Ramos (cell line): ENCODE data around the gene DAZAP1.
"Not testable (repeated sequence)": the region's sequence is repeated elsewhere in the genome, so short reads cannot be mapped to it uniquely, and the experiment has no call there.

Experiments
- in situ Hi-C: fragments of 300-500 bp; cut with MboI; formaldehyde crosslinking; loops from one replicate; pipeline ENCODE4 v1.14.3; 2022; ENCODE audit warnings: low sequenced_read_pairs; ENCODE audit not compliant: unreplicated experiment

The DAZAP1 gene

DNA sequence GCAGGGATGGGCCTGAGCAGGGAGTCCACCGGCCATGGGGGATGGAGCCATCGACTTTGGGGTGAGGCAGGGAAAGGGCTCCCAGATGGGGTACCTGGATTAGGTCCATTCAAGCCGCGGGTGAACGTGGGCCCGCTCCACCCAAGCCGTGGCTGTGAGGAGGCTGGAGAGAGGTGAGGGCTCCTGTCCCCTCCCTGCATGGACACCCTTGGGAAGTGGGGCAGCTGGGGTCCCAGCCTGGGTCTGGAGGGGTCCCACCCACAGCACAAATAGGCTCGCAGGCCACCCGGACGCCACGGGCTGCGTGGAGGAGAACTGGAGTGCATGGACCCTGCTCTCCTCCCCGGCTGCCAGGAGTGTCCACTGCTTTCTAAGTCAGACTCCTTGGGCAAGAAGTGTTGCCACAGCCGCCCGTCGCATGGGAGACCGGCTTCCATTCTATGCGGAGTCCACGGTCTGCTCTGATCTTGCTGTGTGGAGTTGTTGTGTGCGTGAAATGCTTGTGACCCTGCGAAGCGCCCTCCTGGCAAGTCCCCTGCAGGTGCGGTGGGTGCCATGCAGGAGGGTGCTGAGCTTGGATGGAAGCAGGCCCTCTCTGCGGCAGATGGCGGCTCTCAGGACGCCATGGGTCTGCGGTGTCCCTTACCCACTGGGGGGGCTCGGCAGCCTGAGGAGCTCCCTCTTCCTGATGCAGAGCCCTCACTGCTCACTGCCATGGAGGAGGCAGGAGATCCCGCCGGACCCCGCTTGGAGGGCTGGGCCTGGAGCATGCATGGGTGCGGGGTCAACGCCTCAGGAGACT is 2.0 kb downstream of the DAZAP1 start:
- in situ Hi-C loops, result no loop called here

- in situ Hi-C loops, result no loop called here
Observed at GRCh38 chr19:1410136-1410786, 2.9 kb downstream of the DAZAP1 start.

- in situ Hi-C loops, result no loop called here
Observed at GRCh38 chr19:1410789-1411188, 3.4 kb downstream of the DAZAP1 start.

DNA sequence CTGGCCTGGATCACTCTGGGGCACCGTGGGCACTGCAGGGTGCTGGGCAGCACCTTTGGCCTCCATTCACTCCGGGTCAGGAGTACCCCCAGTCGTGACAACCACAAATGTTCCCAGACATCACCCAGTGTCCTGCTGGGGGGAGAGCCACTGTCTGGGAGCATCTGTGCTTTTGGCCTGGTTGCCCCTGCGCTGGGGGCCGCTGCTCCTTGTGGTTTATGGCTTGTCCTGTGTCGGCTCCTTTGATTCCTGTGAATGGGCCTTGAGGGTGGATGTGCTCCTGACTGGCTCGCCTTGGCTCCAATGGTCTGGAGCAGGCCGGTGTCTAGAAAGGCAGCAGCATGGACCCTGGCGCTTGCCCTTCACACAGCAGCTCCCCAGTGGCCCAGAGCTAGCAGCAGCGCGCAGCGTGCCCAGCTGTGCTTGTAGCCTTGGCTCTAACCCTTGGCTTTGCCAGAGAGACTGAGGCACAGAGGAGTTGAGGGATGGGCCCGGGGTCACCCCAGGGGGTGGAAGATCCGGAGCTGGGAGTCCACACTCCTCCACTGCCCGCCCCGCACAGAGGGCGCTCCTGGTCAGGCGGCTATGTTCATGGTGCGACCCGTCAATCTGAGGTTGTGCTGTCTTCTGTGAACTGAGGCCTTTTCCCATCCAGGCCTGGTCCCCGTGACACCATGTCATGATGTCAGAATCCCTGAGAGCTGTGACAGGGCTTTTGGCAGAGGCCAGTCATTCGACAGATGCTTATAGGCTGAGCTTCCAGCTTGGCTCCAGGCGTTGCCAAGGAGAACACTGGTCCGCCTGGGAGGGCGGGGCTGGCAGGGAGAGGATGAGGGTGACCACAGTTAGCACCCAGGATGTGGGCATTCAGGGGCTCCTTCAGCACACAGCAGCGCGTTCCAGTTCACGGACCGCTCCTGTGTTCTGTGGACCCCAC is 4.1 kb downstream of the DAZAP1 start:
- in situ Hi-C loops, result no loop called here

DNA sequence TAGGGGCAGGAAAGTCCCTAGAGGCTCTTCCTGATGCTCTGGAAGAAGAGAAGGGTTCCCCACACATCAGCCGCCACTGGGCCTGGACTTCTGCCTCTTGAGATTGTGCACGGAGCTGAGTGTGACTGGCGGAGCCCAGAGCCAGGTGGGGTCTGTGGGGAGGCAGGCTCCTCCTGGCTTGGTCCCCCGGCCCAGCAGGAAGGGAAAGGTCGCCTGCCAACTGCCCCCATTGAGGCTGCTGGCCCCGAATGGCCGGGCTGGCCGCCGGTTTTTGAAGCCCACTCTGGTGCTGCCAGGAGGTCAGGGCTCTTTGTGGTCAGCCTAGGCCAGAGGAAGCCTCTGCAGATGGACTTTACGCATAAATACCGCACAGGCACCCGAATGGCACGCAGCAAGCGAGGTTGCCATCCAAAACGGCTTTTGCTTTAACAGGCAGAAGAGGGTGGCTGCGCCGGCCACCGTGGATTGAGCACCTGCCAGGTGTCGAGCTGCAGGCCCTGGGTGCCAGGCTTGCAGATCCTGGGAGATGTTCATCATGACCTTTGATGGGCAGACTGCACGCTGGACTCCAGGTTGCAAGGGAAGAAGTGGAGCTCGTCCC is 5.0 kb downstream of the DAZAP1 start:
- in situ Hi-C loops, result no loop called here

- in situ Hi-C loops, result no loop called here
Observed at GRCh38 chr19:1412995-1413800, 5.8 kb downstream of the DAZAP1 start.

DNA sequence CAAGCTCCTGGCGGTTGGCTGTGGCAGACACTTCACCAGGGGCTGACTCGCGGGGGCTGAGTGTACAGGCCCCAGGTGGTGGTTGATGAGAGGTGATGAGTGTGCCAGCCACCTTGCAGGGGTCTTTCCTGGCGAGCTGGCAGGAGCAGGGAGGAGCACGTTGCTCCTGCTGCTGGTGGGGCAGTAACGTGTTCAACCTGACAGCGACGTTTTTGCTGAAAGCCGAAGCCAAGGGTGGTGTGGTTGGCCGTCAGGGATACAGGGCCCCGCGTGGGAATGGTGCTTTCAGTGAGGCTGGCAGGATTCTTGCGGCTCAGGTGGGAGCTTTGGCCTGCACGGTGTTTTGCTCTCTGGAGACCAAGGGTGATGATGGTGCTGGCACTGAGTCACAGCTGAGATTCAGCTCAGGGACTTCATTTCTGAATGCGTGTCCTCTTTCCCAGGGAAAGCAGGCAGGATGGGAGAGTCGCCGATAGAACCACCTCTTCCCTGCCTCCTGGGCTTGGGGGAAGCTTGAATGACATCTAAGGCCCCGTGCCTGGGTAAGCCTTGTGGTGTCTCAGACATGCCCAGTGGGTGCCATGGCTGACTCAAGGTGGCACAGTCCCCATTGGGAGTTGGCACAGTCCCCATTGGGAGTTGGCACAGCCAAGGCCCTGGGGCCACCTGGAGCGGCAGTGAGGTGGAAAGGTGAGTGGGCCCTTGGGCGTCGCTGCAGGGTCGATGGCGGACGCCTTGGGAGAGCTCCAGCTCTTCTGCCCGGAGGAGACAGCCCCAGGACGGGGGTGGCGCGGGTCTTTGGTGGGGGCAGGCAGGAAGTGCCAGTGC is 8.8 kb downstream of the DAZAP1 start:
- in situ Hi-C loops, result no loop called here

DNA sequence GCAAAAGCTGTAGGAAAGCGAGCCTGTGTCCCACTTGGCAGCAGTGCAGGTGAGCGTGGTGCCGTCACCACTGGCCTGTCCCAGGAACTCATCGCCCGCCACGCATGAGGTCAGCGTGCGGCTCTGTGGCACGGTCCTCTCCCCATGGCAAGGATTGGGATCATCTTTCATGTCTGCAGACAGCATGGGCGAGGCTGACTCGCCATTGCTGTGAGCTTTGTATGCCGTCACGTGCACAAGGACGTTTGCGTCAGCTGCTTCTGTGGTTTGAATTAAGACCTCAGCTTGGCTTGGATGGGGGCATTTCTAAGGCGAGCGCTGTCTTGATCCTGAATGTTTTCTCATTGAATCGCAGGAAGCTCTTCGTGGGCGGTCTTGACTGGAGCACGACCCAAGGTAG is 9.8 kb downstream of the DAZAP1 start:
- in situ Hi-C loops, result no loop called here

DNA sequence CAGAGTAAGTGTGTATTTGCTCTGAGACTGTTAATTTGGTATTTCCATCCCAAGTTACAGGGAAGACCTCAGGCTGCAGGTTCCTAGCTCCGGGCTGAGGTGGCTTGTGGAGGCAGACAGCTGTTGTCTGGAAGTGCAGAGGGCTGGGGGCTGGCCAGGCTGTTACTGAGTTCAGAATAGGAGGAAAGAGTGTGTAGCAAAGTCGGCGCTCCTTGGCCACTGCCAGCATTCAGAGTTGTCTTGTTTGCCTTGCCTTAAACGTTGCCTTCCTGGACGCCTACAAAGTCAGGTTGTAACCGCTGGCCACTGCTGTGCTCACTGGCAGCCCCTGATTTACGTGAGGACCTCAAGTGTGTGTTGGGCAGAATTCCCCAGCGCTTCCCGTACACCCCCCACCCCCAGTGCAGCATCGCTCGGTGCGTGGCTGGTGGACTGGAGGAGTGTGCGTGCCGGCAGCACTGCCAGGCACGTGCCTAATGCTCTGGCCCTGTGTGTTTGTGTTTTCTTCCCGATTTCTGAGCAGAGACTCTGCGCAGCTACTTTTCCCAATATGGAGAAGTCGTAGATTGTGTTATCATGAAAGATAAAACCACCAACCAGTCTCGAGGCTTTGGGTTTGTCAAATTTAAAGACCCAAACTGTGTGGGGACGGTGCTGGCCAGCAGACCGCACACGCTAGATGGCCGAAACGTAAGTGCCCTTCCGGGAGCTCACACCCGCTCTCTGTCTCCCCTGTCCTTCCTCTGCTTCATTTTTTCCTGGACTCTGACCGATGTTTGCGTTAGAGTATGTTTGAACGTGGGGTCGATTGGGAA is 10.5 kb downstream of the DAZAP1 start:
- in situ Hi-C loops, result no loop called here

- in situ Hi-C loops, result no loop called here
Observed at GRCh38 chr19:1418496-1418775, 11.1 kb downstream of the DAZAP1 start.

GRCh38 chr19:1418951-1419738 is 11.8 kb downstream of the DAZAP1 start:
- in situ Hi-C loops, result no loop called here

DNA sequence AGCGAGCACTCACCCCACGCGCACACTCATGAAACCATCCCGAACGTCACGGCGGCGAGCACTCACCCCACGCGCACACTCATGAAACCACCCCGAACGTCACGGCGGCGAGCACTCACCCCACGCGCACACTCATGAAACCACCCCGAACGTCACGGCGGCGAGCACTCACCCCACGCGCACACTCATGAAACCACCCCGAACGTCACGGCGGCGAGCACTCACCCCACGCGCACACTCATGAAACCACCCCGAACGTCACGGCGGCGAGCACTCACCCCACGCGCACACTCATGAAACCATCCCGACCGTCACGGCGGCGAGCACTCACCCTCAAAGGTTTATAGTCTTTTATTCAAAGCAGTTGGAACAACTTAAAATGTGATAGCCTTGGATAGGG is 12.7 kb downstream of the DAZAP1 start:
- in situ Hi-C loops, result not testable (repeated sequence)

DNA sequence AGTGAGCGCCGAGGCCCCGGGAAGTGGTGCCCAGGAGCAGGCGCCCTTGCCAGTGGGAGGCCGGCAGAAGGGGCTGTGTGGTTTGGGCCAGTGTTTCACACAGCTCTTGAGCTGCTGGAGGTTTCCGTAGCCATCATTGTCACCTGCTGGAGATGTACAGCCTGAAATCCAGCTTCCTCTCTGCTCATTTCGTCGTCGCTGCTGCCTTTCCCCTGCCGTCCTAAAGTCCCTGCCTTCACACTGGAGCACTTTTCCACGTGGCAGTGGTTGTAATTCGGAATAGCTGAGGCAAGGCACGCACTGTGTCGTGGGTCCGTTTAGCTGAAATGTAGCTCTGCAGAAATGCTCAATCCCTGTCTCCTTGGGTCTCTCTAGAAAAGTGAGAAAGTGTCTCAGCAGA is 13.2 kb downstream of the DAZAP1 start:
- in situ Hi-C loops, result no loop called here

GRCh38 chr19:1421218-1421957 is 14.0 kb downstream of the DAZAP1 start:
- in situ Hi-C loops, result no loop called here

- in situ Hi-C loops, result no loop called here
Observed at GRCh38 chr19:1421958-1422305, 14.5 kb downstream of the DAZAP1 start.

- in situ Hi-C loops, result no loop called here
Observed at GRCh38 chr19:1422360-1422759, 15.0 kb downstream of the DAZAP1 start.

DNA sequence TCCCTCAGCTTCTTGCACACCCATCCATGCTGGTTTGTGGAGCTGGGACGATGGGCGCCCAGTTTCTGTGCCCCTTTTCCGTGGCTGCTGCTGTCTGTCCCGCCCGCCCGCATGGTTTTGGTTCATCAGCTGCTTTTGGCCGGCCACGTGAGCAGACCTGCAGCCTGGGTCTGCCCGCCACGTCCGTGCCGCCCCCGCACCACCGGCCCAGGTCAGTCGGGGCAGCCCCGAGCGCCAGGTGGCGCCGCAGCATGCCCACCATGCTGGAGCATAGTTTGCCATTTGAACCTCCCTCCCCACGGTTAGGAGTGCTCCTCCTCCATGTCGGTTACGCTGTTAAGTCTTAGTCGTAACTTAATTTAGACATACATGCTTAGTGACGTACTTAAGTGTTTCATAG is 15.6 kb downstream of the DAZAP1 start:
- in situ Hi-C loops, result no loop called here
